Osteocyte (in vitro differentiated cells): ENCODE results near the gene MATK. TPM values are rescaled to one million over a fixed set of nuclear protein-coding genes. Genes with fewer than 3 reads are reported as not detected.

Source experiments
- DNase-seq: peaks from one replicate; pipeline ENCODE4 v3.0.0; 2021; ENCODE audit warnings: mixed read lengths; ENCODE audit not compliant: unreplicated experiment; ENCODE audit errors: extremely low spot score
- H3K27ac Mint-ChIP-seq: one replicate; pipeline ENCODE4 v1.8.0; 2021; ENCODE audit warnings: mild to moderate bottlenecking, mixed read lengths; ENCODE audit not compliant: unreplicated experiment
- H3K27me3 Mint-ChIP-seq: one replicate; pipeline ENCODE4 v1.8.0; 2021; ENCODE audit warnings: mixed read lengths; ENCODE audit not compliant: unreplicated experiment
- H3K36me3 Mint-ChIP-seq: one replicate; pipeline ENCODE4 v1.8.0; 2021; ENCODE audit warnings: mixed read lengths; ENCODE audit not compliant: unreplicated experiment
- H3K4me1 Mint-ChIP-seq: one replicate; pipeline ENCODE4 v1.8.0; 2021; ENCODE audit warnings: mixed read lengths; ENCODE audit not compliant: unreplicated experiment
- H3K4me3 Mint-ChIP-seq: one replicate; pipeline ENCODE4 v1.8.0; 2021; ENCODE audit warnings: mild to moderate bottlenecking, moderate library complexity, mixed read lengths; ENCODE audit not compliant: unreplicated experiment
- H3K9me3 Mint-ChIP-seq: one replicate; pipeline ENCODE4 v1.8.0; 2021; ENCODE audit warnings: mixed read lengths; ENCODE audit not compliant: unreplicated experiment
- total RNA-seq: library from RNA; stranded (reverse); gene quantifications from 2 replicates; pipeline ENCODE4 v1.2.1, GENCODE V29; 2021
- TF ChIP-seq, protein P1 (sequence below): fragments of 200-600 bp; sonication (generic); IDR thresholded peaks from 2 replicates; pipeline ENCODE4 v1.5.0; 2021; ENCODE audit warnings: antibody characterized with exemption, mild to moderate bottlenecking, moderate library complexity

The MATK gene
- total RNA-seq, 1 donor from 2014 or later, result not detected

DNA sequence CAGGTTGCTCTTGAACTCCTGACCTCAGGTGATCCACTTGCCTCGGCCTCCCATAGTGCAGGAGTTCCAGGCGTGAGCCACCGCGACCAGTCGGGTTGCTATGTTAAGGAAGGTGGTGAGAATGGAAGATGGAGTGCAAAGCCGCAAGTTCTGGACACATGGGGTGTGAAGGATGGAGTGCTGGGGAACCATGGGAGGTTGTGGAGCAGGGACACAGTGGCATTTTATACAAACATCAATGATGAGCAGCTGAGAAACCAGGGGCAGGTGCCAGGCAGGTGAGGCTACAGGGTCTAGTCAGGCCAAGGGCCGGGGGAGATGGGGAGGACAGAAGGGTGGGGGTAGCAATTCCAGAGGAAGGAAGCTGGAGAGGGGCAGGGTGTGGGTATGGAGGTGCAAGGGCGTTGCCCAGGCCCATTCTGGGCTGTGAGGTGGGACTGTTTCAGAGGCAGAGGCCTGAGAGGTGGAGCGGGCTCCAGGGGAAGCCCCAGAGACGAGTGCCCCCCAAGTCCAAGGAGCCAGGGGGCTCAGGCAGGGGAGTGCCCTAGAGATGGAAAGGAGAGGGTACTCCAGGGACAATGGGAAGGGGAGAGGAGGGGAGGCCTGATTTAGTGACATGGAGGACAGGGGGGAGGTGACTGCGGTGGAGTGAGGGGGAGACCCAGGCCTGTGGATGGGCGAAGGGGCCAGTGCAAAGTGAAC, 12.2 kb downstream of the MATK start:
- H3K27ac Mint-ChIP-seq, result no peak overlapping the region
- H3K36me3 Mint-ChIP-seq, result peaks cover 2% of the 10 kb centered on the region
- H3K27me3 Mint-ChIP-seq, result no peaks in the 10 kb centered on the region
- no peak overlapping the region for H3K4me3 Mint-ChIP-seq
- H3K9me3 Mint-ChIP-seq, result no peaks in the 10 kb centered on the region
- H3K4me1 Mint-ChIP-seq, result no peaks in the 10 kb centered on the region
- no peak for DNase-seq
- TF ChIP-seq, protein P1, sequence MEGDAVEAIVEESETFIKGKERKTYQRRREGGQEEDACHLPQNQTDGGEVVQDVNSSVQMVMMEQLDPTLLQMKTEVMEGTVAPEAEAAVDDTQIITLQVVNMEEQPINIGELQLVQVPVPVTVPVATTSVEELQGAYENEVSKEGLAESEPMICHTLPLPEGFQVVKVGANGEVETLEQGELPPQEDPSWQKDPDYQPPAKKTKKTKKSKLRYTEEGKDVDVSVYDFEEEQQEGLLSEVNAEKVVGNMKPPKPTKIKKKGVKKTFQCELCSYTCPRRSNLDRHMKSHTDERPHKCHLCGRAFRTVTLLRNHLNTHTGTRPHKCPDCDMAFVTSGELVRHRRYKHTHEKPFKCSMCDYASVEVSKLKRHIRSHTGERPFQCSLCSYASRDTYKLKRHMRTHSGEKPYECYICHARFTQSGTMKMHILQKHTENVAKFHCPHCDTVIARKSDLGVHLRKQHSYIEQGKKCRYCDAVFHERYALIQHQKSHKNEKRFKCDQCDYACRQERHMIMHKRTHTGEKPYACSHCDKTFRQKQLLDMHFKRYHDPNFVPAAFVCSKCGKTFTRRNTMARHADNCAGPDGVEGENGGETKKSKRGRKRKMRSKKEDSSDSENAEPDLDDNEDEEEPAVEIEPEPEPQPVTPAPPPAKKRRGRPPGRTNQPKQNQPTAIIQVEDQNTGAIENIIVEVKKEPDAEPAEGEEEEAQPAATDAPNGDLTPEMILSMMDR, result no peak

DNA sequence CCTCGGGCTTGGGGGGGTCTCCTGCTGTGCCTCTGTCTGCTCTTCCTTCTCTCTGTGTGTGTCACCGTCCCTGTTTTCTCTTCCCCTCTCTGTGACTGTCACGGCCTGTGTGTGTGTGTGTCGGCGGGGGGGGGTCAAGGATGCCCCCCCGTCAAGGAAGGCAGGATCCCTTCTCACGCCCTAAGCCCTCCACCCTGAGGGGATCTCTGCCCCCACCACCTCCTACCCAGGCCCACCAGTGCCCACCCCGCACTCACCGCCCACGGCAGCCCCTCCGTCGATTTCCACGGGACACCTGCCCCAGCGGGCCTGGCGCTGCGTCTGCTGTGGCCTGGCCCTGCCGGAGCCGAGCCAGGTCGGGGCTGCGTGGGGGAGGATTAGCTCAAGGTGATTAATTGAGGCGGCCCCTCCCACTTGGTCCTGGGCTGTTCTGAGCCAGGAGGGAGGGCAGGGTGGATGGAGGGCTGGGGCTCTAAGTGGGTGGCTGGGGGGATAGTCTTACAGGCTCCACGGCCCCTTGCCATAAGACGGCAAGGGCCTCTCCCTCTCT, 14.2 kb downstream of the MATK start, which contains the start of gene RAX2:
Gene RAX2 (minus strand): TSS at position 323 of the 550 bp plus-strand sequence. CDS start 486 bp downstream, outside the sequence.
- no peaks in the 10 kb centered on the region for H3K27me3 Mint-ChIP-seq
- H3K27ac Mint-ChIP-seq, result no peak within 1 kb of the TSS
- no peaks in the 10 kb centered on the region for H3K9me3 Mint-ChIP-seq
- DNase-seq, result no peak
- H3K4me3 Mint-ChIP-seq, result no peak within 1 kb of the TSS
- TF ChIP-seq, protein P1, result no peak
- H3K4me1 Mint-ChIP-seq, result no peaks in the 10 kb centered on the region
- peaks cover 3% of the 10 kb centered on the region for H3K36me3 Mint-ChIP-seq

DNA sequence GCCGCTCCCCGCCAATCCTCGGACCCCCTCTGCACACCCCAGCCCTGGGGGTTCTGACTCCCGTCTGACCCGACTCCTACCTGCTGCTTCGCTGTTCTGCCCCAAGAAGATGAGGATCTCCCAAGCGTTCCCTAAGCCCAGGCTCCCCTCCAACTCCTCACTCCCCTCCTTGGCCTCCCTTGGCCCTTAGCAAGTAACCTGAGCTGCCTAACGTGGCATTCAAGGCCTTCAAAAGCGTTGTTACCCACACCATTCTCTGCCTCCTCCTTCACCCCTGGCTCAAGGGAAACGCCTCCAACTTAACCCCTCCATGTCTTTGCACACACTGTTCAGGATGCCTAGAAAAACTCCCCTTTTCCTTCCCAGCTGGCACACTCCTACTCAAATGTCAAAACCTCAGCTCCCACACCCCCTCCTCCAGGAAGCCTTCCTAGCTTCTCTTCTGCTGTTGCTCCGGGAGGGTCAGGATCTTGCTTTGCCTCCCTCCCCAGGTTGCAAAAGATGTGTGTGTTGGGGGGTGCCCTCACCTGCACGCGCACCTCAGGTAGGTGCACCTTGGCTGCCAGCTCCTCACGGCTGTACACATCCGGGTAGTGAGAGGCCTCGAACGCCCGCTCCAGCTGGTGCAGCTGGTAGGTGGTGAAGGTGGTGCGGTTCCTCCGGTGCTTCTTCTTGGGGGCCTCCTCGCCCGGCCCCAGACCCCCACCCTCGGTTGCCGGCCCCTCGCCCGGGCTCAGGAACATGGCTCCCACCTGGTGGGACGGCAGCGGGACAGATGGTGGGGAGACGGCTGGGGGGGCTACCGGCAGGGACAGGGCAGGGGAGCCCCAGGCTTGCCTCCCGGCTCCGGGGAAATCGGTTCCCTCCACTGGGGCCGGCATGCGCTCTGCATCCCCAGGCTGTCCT, 14.9 kb downstream of the MATK start:
- peaks cover 9% of the 10 kb centered on the region for H3K36me3 Mint-ChIP-seq
- H3K4me1 Mint-ChIP-seq, result no peaks in the 10 kb centered on the region
- no peaks in the 10 kb centered on the region for H3K27me3 Mint-ChIP-seq
- no peaks in the 10 kb centered on the region for H3K9me3 Mint-ChIP-seq
- H3K27ac Mint-ChIP-seq, result no peak overlapping the region
- TF ChIP-seq, protein P1, result no peak
- H3K4me3 Mint-ChIP-seq, result no peak overlapping the region
- DNase-seq, result no peak

DNA sequence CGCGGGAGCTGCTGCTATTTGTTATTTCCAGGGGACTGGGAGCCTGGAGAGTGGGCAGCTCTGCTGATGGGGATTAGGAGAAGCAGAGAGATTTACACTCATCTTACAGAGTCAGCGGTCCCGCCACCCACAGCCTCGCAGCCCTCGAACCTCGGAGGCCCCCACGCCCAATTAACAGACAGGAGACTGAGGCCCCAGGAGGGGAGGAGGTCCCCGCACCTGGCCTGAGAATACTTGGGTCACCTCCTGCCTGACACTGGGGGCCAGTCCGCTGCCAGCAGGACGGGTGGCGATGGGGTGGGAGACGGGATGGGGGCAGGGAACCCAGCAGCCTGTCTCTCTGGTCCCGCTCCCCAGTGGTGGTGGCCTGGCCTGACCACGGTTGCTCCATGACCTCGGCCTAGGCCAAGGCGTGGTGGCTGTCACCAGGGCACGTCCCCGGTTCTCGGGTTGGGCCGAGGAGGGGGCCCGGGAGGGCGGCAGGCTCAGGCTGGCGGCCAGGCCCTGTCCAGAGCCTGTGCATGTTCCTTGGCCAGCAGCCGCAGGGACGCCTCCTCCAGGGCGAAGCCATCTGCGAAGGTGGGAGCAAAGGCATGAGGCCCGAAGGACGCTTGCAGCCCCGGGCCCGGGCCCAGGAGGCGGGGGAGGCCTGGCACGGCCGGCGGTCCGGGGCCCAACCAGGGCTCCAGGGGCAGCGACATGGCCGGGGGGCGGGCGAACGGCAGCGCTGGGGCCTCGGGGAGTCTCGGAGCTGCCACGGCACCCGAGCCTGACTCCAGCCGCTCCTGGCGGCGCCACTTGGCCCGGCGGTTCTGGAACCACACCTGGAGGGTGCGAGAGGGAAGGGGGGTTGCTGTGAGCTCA, 15.8 kb downstream of the MATK start:
- DNase-seq, result no peak
- no peaks in the 10 kb centered on the region for H3K9me3 Mint-ChIP-seq
- H3K4me1 Mint-ChIP-seq, result no peaks in the 10 kb centered on the region
- H3K4me3 Mint-ChIP-seq, result no peak overlapping the region
- TF ChIP-seq, protein P1, result no peak
- H3K27me3 Mint-ChIP-seq, result no peaks in the 10 kb centered on the region
- no peak overlapping the region for H3K27ac Mint-ChIP-seq
- peaks cover 10% of the 10 kb centered on the region for H3K36me3 Mint-ChIP-seq
